OCI-LY3 (cell line): ENCODE measurements around the gene ANP32A.

Experiments
- H2AFZ ChIP-seq: fragments of 200-600, 300-600 bp; shearing (Covaris generic); 2 replicates; pipeline ENCODE4 v1.6.0; 2014; ENCODE audit warnings: antibody characterized with exemption, low read depth, low read length
- H3K27ac ChIP-seq: fragments of 200-600, 300-600 bp; sonication (generic); 2 replicates; pipeline ENCODE4 v1.5.1; 2014; ENCODE audit warnings: mild to moderate bottlenecking, low read length, moderate library complexity, mixed read lengths
- H3K27me3 ChIP-seq: fragments of 200-600, 300-600 bp; sonication (generic); 2 replicates; pipeline ENCODE4 v1.6.1; 2014; ENCODE audit warnings: low read depth, low read length, mixed read lengths
- H3K36me3 ChIP-seq: fragments of 200-600, 300-600 bp; sonication (generic); replicated peaks from 2 replicates; pipeline ENCODE3; 2014; ENCODE audit warnings: low read depth, low read length, mixed read lengths
- H3K4me1 ChIP-seq: fragments of 300-600, 200-600 bp; sonication (generic); 2 replicates; pipeline ENCODE4 v1.6.1; 2014; ENCODE audit warnings: low read length, mixed read lengths
- H3K4me2 ChIP-seq: fragments of 200-600, 300-600 bp; sonication (generic); 2 replicates; pipeline ENCODE4 v1.6.1; 2014; ENCODE audit warnings: low read length, mixed read lengths
- H3K4me3 ChIP-seq: fragments of 300-600, 200-600 bp; sonication (generic); 2 replicates; pipeline ENCODE4 v1.5.1; 2014; ENCODE audit warnings: antibody characterized with exemption, mild to moderate bottlenecking, low read length, moderate library complexity
- H3K79me2 ChIP-seq: fragments of 300-600, 200-600 bp; shearing (Covaris generic); 2 replicates; pipeline ENCODE4 v1.6.1; 2014; ENCODE audit warnings: mild to moderate bottlenecking, low read length, mixed read lengths
- H3K9ac ChIP-seq: fragments of 300-600, 200-600 bp; shearing (Covaris generic); 2 replicates; pipeline ENCODE4 v1.6.0; 2014; ENCODE audit warnings: mild to moderate bottlenecking, low read length, moderate library complexity
- H3K9me3 ChIP-seq: fragments of 200-600, 300-600 bp; shearing (Covaris generic); 2 replicates; pipeline ENCODE4 v1.6.1; 2014; ENCODE audit warnings: low read length, mixed read lengths; ENCODE audit not compliant: insufficient read depth
- H4K20me1 ChIP-seq: fragments of 200-600, 300-600 bp; sonication (generic); 2 replicates; pipeline ENCODE4 v1.6.1; 2016; ENCODE audit warnings: low read length, mixed read lengths; ENCODE audit not compliant: insufficient read depth
- CTCF ChIP-seq: fragments of 200-600, 300-600 bp; sonication (generic); IDR thresholded peaks from 2 replicates; pipeline ENCODE4 v1.5.1; 2014; ENCODE audit warnings: antibody characterized with exemption, low read length, low read depth
- EZH2phosphoT487 ChIP-seq: fragments of 200-600 bp; shearing (Covaris generic); IDR thresholded peaks from 2 replicates; pipeline ENCODE4 v1.6.1; 2018; ENCODE audit warnings: antibody characterized with exemption, mixed run types, low read depth

ANP32A gene

GRCh38 chr15:68733666-68734065, 87.0 kb downstream of the ANP32A start:
- Histone ChIP-seq H3K4me2 (peak overlapping the region; percentile 30), H3K4me3 (peak overlapping the region; percentile 29; the same call in 1 of the 2 replicates), H3K27me3 (peaks cover 33% of the 10 kb centered on the region), H4K20me1 (no peaks in the 10 kb centered on the region), H3K79me2 (no peaks in the 10 kb centered on the region), H2AFZ (no peak overlapping the region), H3K27ac (no peak overlapping the region), H3K36me3 (no peaks in the 10 kb centered on the region), H3K9me3 (no peaks in the 10 kb centered on the region), H3K9ac (no peak overlapping the region), H3K4me1 (peaks cover 29% of the 10 kb centered on the region)
- TF ChIP-seq CTCF (no peak), EZH2phosphoT487 (no peak)

GRCh38 chr15:68732451-68732850, 88.2 kb downstream of the ANP32A start:
- Histone ChIP-seq H3K27me3 (peaks cover 40% of the 10 kb centered on the region), H3K27ac (no peak overlapping the region), H3K4me3 (no peak overlapping the region), H3K4me2 (no peak overlapping the region), H4K20me1 (no peaks in the 10 kb centered on the region), H3K9ac (no peak overlapping the region), H3K9me3 (no peaks in the 10 kb centered on the region), H2AFZ (no peak overlapping the region), H3K4me1 (peaks cover 29% of the 10 kb centered on the region), H3K36me3 (no peaks in the 10 kb centered on the region), H3K79me2 (no peaks in the 10 kb centered on the region)
- no peak for TF ChIP-seq CTCF
- TF ChIP-seq EZH2phosphoT487: no peak

- Histone ChIP-seq H3K4me2 (no peak overlapping the region), H3K4me1 (peaks cover 29% of the 10 kb centered on the region), H3K27me3 (peaks cover 47% of the 10 kb centered on the region), H2AFZ (no peak overlapping the region), H3K27ac (no peak overlapping the region), H3K4me3 (no peak overlapping the region), H3K9ac (no peak overlapping the region), H3K79me2 (no peaks in the 10 kb centered on the region), H4K20me1 (no peaks in the 10 kb centered on the region), H3K36me3 (no peaks in the 10 kb centered on the region), H3K9me3 (no peaks in the 10 kb centered on the region)
- TF ChIP-seq CTCF: no peak
- no peak for TF ChIP-seq EZH2phosphoT487
These were observed 89.5 kb downstream of the ANP32A start for GRCh38 chr15:68730976-68731897.

GRCh38 chr15:68730471-68730919, 90.2 kb downstream of the ANP32A start:
- H3K27me3 ChIP-seq: peaks cover 52% of the 10 kb centered on the region
- no peaks in the 10 kb centered on the region for H3K36me3 ChIP-seq
- H3K27ac ChIP-seq: no peak overlapping the region
- H2AFZ ChIP-seq: no peak overlapping the region
- no peaks in the 10 kb centered on the region for H3K79me2 ChIP-seq
- no peaks in the 10 kb centered on the region for H4K20me1 ChIP-seq
- H3K4me2 ChIP-seq: no peak overlapping the region
- peaks cover 22% of the 10 kb centered on the region for H3K4me1 ChIP-seq
- H3K9me3 ChIP-seq: no peaks in the 10 kb centered on the region
- peak; percentile 87 for TF ChIP-seq CTCF
- no peak for TF ChIP-seq EZH2phosphoT487
- H3K4me3 ChIP-seq: no peak overlapping the region
- H3K9ac ChIP-seq: no peak overlapping the region
